Fibroblast of lung (primary cell): Measurements from ENCODE around the gene KLF16. TPM values are rescaled to one million over a fixed set of nuclear protein-coding genes. Genes with fewer than 3 reads are reported as not detected.

Experiments used
- DNase-seq, 2 donors: peaks; one replicate each; pipeline versions ENCODE4 v3.0.0 to v3.0.0-alpha.2; 2010; ENCODE audit warnings: low read depth in 2 of 2
- H2AFZ ChIP-seq: 2 replicates; pipeline ENCODE4 v1.5.1; 2012; ENCODE audit warnings: low read length, control low read depth, inconsistent platforms
- H3K27ac ChIP-seq: 2 replicates; pipeline ENCODE4 v1.5.1; 2011; ENCODE audit warnings: low read length, control low read depth; ENCODE audit not compliant: insufficient read depth
- H3K27me3 ChIP-seq: 2 replicates; pipeline ENCODE4 v1.5.1; 2011; ENCODE audit warnings: mild to moderate bottlenecking, low read length; ENCODE audit not compliant: control insufficient read depth, insufficient read depth
- H3K36me3 ChIP-seq: 2 replicates; pipeline ENCODE4 v1.5.1; 2011; ENCODE audit warnings: low read length; ENCODE audit not compliant: control insufficient read depth, insufficient read depth
- H3K4me1 ChIP-seq: 2 replicates; pipeline ENCODE4 v1.5.1; 2011; ENCODE audit warnings: low read length; ENCODE audit not compliant: control insufficient read depth, insufficient read depth; ENCODE audit errors: extremely low read depth
- H3K4me2 ChIP-seq: 2 replicates; pipeline ENCODE4 v1.5.1; 2011; ENCODE audit warnings: low read length, control low read depth; ENCODE audit not compliant: insufficient read depth; ENCODE audit errors: extremely low read depth
- H3K4me3 ChIP-seq, 4 experiments: fragments of 200-600 bp in 1 of 4; sonication (generic) in 1 of 4; replicated peaks in 1 of 4; 2 replicates each; pipeline ENCODE4 v1.5.1; 2011 to 2016; ENCODE audit warnings: low read length in 4 of 4, low read depth in 3 of 4, mild to moderate bottlenecking in 3 of 4, control low read depth in 2 of 4, inconsistent platforms in 1 of 4, mixed read lengths in 1 of 4; ENCODE audit not compliant: insufficient read depth in 1 of 4; ENCODE audit errors: control extremely low read depth in 1 of 4
- H3K79me2 ChIP-seq: 2 replicates; pipeline ENCODE4 v1.5.1; 2012; ENCODE audit warnings: mild to moderate bottlenecking, low read length, inconsistent platforms; ENCODE audit not compliant: control insufficient read depth, insufficient read depth
- H3K9ac ChIP-seq: 2 replicates; pipeline ENCODE4 v1.5.1; 2011; ENCODE audit warnings: mild to moderate bottlenecking, low read length, control low read depth; ENCODE audit not compliant: insufficient read depth
- H3K9me3 ChIP-seq: 2 replicates; pipeline ENCODE4 v1.5.1; 2012; ENCODE audit warnings: low read depth, low read length; ENCODE audit not compliant: control insufficient read depth, insufficient read depth
- H4K20me1 ChIP-seq: 2 replicates; pipeline ENCODE4 v1.5.1; 2011; ENCODE audit warnings: low read length; ENCODE audit not compliant: control insufficient read depth, insufficient read depth; ENCODE audit errors: extremely low read depth
- CTCF ChIP-seq, 2 donors: IDR thresholded peaks in 1 of 2; conservative IDR thresholded peaks in 1 of 2; 1 replicate in 1 of 2; 2 replicates in 1 of 2; pipeline ENCODE4 v1.5.1; 2011 to 2012; ENCODE audit warnings: low read length in 2 of 2, control low read depth in 1 of 2, inconsistent platforms in 1 of 2, low read depth in 1 of 2, mild to moderate bottlenecking in 1 of 2
- EZH2 ChIP-seq: IDR thresholded peaks from 2 replicates; pipeline ENCODE4 v1.5.1; 2012; ENCODE audit warnings: low read length, control low read depth, mild to moderate bottlenecking; ENCODE audit errors: missing control alignments
- polyA plus RNA-seq, 2 donors: library from polyadenylated mRNA; depleted of rRNA in 1 of 2; stranded (reverse) in 1 of 2; unstranded in 1 of 2; fragments of >200 nt; gene quantifications; 2 replicates each; pipeline ENCODE4 v1.2.1, GENCODE V29; 2011 to 2012; ENCODE audit warnings: missing spikeins in 1 of 2
- total RNA-seq: library from RNA; depleted of rRNA; stranded (reverse); fragments of >200 nt; gene quantifications from 2 replicates; pipeline ENCODE4 v1.2.1, GENCODE V29; 2014

The KLF16 gene
- total and polyA plus RNA-seq, 2 donors (not counting 1 experiment from before 2014, with no cell fraction given), result 4.2 to 6.9 TPM

- Histone ChIP-seq H4K20me1 (no peaks in the 10 kb centered on the region), H3K27me3 (no peaks in the 10 kb centered on the region), H3K4me3 (no peak overlapping the region), H3K27ac (no peak overlapping the region), H3K9me3 (no peaks in the 10 kb centered on the region), H3K4me2 (no peak overlapping the region), H3K36me3 (no peaks in the 10 kb centered on the region), H3K9ac (no peak overlapping the region), H3K4me1 (no peaks in the 10 kb centered on the region), H2AFZ (no peak overlapping the region), H3K79me2 (no peaks in the 10 kb centered on the region)
- TF ChIP-seq CTCF (conservative IDR thresholded peaks at IDR 0.05 in 1 of 2, IDR thresholded peaks at IDR 0.05 in 1 of 2; ENCODE audit: low read depth in 1 of 2, low read length in 2 of 2), result no peak
- TF ChIP-seq EZH2, result no peak
- DNase-seq, result no peak
Observed at GRCh38 chr19:1805401-1806183, 57.8 kb downstream of the KLF16 start.

GRCh38 chr19:1804858-1805257 is 58.5 kb downstream of the KLF16 start:
- H3K9ac ChIP-seq, result no peak overlapping the region
- H3K79me2 ChIP-seq, result no peaks in the 10 kb centered on the region
- no peak overlapping the region for H3K27ac ChIP-seq
- DNase-seq, result no peak
- no peaks in the 10 kb centered on the region for H4K20me1 ChIP-seq
- H3K4me2 ChIP-seq, result no peak overlapping the region
- no peaks in the 10 kb centered on the region for H3K9me3 ChIP-seq
- no peak overlapping the region for H3K4me3 ChIP-seq
- H3K4me1 ChIP-seq, result no peaks in the 10 kb centered on the region
- no peak overlapping the region for H2AFZ ChIP-seq
- no peaks in the 10 kb centered on the region for H3K36me3 ChIP-seq
- TF ChIP-seq EZH2 (no peak), CTCF (conservative IDR thresholded peaks at IDR 0.05 in 1 of 2, IDR thresholded peaks at IDR 0.05 in 1 of 2; ENCODE audit: low read depth in 1 of 2, low read length in 2 of 2) (no peak)
- no peaks in the 10 kb centered on the region for H3K27me3 ChIP-seq

Other genes with a start within 250 kb of the KLF16 start
- 53.7 and 54.7 TPM in 2 replicates for gene TCF3, start 211.0 kb downstream of the KLF16 start, total RNA-seq
- 39.3 and 53.4 TPM in 2 replicates for gene TCF3, start 211.0 kb downstream of the KLF16 start, polyA plus RNA-seq
- gene ONECUT3, start 110.1 kb downstream of the KLF16 start, total RNA-seq, result not detected in 2 replicates
- not detected in 2 replicates for gene ONECUT3, start 110.1 kb downstream of the KLF16 start, polyA plus RNA-seq
- 1.3 and 3.0 TPM in 2 replicates for gene ATP8B3, start 51.3 kb downstream of the KLF16 start, total RNA-seq
- gene ATP8B3, start 51.3 kb downstream of the KLF16 start, polyA plus RNA-seq, result 2.3 and 3.5 TPM in 2 replicates
- gene REXO1, start 15.1 kb downstream of the KLF16 start, total RNA-seq, result 4.1 and 6.8 TPM in 2 replicates
- 6.1 and 12.0 TPM in 2 replicates for gene REXO1, start 15.1 kb downstream of the KLF16 start, polyA plus RNA-seq
- 59.1 and 74.5 TPM in 2 replicates for gene ABHD17A, start 21.9 kb upstream of the KLF16 start, total RNA-seq
- 23.0 and 25.8 TPM in 2 replicates for gene ABHD17A, start 21.9 kb upstream of the KLF16 start, polyA plus RNA-seq
- gene ADAT3, start 41.8 kb upstream of the KLF16 start, total RNA-seq, result 1.5 and 1.7 TPM in 2 replicates
- 0.42 and 0.61 TPM in 2 replicates for gene ADAT3, start 41.8 kb upstream of the KLF16 start, polyA plus RNA-seq
- gene SCAMP4, start 41.8 kb upstream of the KLF16 start, total RNA-seq, result 22.1 and 29.7 TPM in 2 replicates
- gene SCAMP4, start 41.8 kb upstream of the KLF16 start, polyA plus RNA-seq, result 16.9 and 21.2 TPM in 2 replicates
- 50.1 and 58.6 TPM in 2 replicates for gene CSNK1G2, start 77.6 kb upstream of the KLF16 start, total RNA-seq
- gene CSNK1G2, start 77.6 kb upstream of the KLF16 start, polyA plus RNA-seq, result 21.2 and 22.5 TPM in 2 replicates
- 54.7 and 70.2 TPM in 2 replicates for gene BTBD2, start 152.1 kb upstream of the KLF16 start, total RNA-seq
- 14.0 and 19.1 TPM in 2 replicates for gene BTBD2, start 152.1 kb upstream of the KLF16 start, polyA plus RNA-seq
- 367 and 409 TPM in 2 replicates for gene MKNK2, start 187.7 kb upstream of the KLF16 start, total RNA-seq
- gene MKNK2, start 187.7 kb upstream of the KLF16 start, polyA plus RNA-seq, result 21.0 and 24.7 TPM in 2 replicates
- gene MOB3A, start 232.7 kb upstream of the KLF16 start, total RNA-seq, result 12.8 and 17.2 TPM in 2 replicates
- gene MOB3A, start 232.7 kb upstream of the KLF16 start, polyA plus RNA-seq, result 34.8 and 37.5 TPM in 2 replicates
- 0.26 and 1.3 TPM in 2 replicates for gene IZUMO4, start 233.3 kb upstream of the KLF16 start, total RNA-seq
- gene IZUMO4, start 233.3 kb upstream of the KLF16 start, polyA plus RNA-seq, result 0.56 and 0.77 TPM in 2 replicates